OCI-LY3 (cell line): ENCODE measurements around the gene SLC25A23.
A peak's percentile ranks its signal among the peaks of the same experiment; 100 is the strongest.

ENCODE experiments used
- H2AFZ ChIP-seq: fragments of 200-600, 300-600 bp; shearing (Covaris generic); 2 replicates; pipeline ENCODE4 v1.6.0; 2014; ENCODE audit warnings: antibody characterized with exemption, low read depth, low read length
- H3K27ac ChIP-seq: fragments of 200-600, 300-600 bp; sonication (generic); 2 replicates; pipeline ENCODE4 v1.5.1; 2014; ENCODE audit warnings: mild to moderate bottlenecking, low read length, moderate library complexity, mixed read lengths
- H3K27me3 ChIP-seq: fragments of 200-600, 300-600 bp; sonication (generic); 2 replicates; pipeline ENCODE4 v1.6.1; 2014; ENCODE audit warnings: low read depth, low read length, mixed read lengths
- H3K36me3 ChIP-seq: fragments of 200-600, 300-600 bp; sonication (generic); replicated peaks from 2 replicates; pipeline ENCODE3; 2014; ENCODE audit warnings: low read depth, low read length, mixed read lengths
- H3K4me1 ChIP-seq: fragments of 300-600, 200-600 bp; sonication (generic); 2 replicates; pipeline ENCODE4 v1.6.1; 2014; ENCODE audit warnings: low read length, mixed read lengths
- H3K4me2 ChIP-seq: fragments of 200-600, 300-600 bp; sonication (generic); 2 replicates; pipeline ENCODE4 v1.6.1; 2014; ENCODE audit warnings: low read length, mixed read lengths
- H3K4me3 ChIP-seq: fragments of 300-600, 200-600 bp; sonication (generic); 2 replicates; pipeline ENCODE4 v1.5.1; 2014; ENCODE audit warnings: antibody characterized with exemption, mild to moderate bottlenecking, low read length, moderate library complexity
- H3K79me2 ChIP-seq: fragments of 300-600, 200-600 bp; shearing (Covaris generic); 2 replicates; pipeline ENCODE4 v1.6.1; 2014; ENCODE audit warnings: mild to moderate bottlenecking, low read length, mixed read lengths
- H3K9ac ChIP-seq: fragments of 300-600, 200-600 bp; shearing (Covaris generic); 2 replicates; pipeline ENCODE4 v1.6.0; 2014; ENCODE audit warnings: mild to moderate bottlenecking, low read length, moderate library complexity
- H3K9me3 ChIP-seq: fragments of 200-600, 300-600 bp; shearing (Covaris generic); 2 replicates; pipeline ENCODE4 v1.6.1; 2014; ENCODE audit warnings: low read length, mixed read lengths; ENCODE audit not compliant: insufficient read depth
- H4K20me1 ChIP-seq: fragments of 200-600, 300-600 bp; sonication (generic); 2 replicates; pipeline ENCODE4 v1.6.1; 2016; ENCODE audit warnings: low read length, mixed read lengths; ENCODE audit not compliant: insufficient read depth
- CTCF ChIP-seq: fragments of 200-600, 300-600 bp; sonication (generic); IDR thresholded peaks from 2 replicates; pipeline ENCODE4 v1.5.1; 2014; ENCODE audit warnings: antibody characterized with exemption, low read length, low read depth
- EZH2phosphoT487 ChIP-seq: fragments of 200-600 bp; shearing (Covaris generic); IDR thresholded peaks from 2 replicates; pipeline ENCODE4 v1.6.1; 2018; ENCODE audit warnings: antibody characterized with exemption, mixed run types, low read depth

The SLC25A23 gene

GRCh38 chr19:6414793-6415590 lies 44.6 kb downstream of the SLC25A23 start:
- TF ChIP-seq CTCF (no peak), EZH2phosphoT487 (no peak)

GRCh38 chr19:6413721-6414643 lies 45.6 kb downstream of the SLC25A23 start:
- peaks cover 71% of the 10 kb centered on the region for H3K36me3 ChIP-seq
- no peak overlapping the region for H3K9ac ChIP-seq
- H3K4me3 ChIP-seq, result no peak overlapping the region
- TF ChIP-seq CTCF, result no peak
- TF ChIP-seq EZH2phosphoT487, result no peak
- no peaks in the 10 kb centered on the region for H3K4me1 ChIP-seq
- no peak overlapping the region for H2AFZ ChIP-seq
- H3K27me3 ChIP-seq, result no peaks in the 10 kb centered on the region
- no peak overlapping the region for H3K27ac ChIP-seq
- peaks cover 24% of the 10 kb centered on the region for H4K20me1 ChIP-seq
- no peak overlapping the region for H3K4me2 ChIP-seq
- peaks cover 19% of the 10 kb centered on the region for H3K79me2 ChIP-seq
- no peaks in the 10 kb centered on the region for H3K9me3 ChIP-seq

More at GRCh38 chr19:6414793-6415590, 44.6 kb downstream of the SLC25A23 start:
- Histone ChIP-seq H3K79me2 (peaks cover 29% of the 10 kb centered on the region), H3K27ac (no peak overlapping the region), H3K36me3 (peaks cover 77% of the 10 kb centered on the region), H3K9ac (no peak overlapping the region), H4K20me1 (peaks cover 34% of the 10 kb centered on the region), H3K27me3 (no peaks in the 10 kb centered on the region), H3K4me3 (no peak overlapping the region), H2AFZ (no peak overlapping the region), H3K4me2 (no peak overlapping the region), H3K4me1 (no peaks in the 10 kb centered on the region), H3K9me3 (no peaks in the 10 kb centered on the region)

GRCh38 chr19:6413291-6413690 lies 46.3 kb downstream of the SLC25A23 start:
- Histone ChIP-seq H3K36me3 (peaks cover 64% of the 10 kb centered on the region), H3K4me3 (no peak overlapping the region), H4K20me1 (peaks cover 17% of the 10 kb centered on the region), H3K9me3 (no peaks in the 10 kb centered on the region), H3K4me1 (no peaks in the 10 kb centered on the region), H3K4me2 (no peak overlapping the region), H2AFZ (no peak overlapping the region), H3K27ac (no peak overlapping the region), H3K9ac (no peak overlapping the region), H3K27me3 (no peaks in the 10 kb centered on the region), H3K79me2 (peaks cover 12% of the 10 kb centered on the region)
- no peak for TF ChIP-seq CTCF

GRCh38 chr19:6412447-6413091 lies 47.0 kb downstream of the SLC25A23 start:
- H4K20me1 ChIP-seq, result peaks cover 10% of the 10 kb centered on the region
- TF ChIP-seq CTCF, result peak; percentile 60
- no peak for TF ChIP-seq EZH2phosphoT487
- no peak overlapping the region for H3K4me3 ChIP-seq
- no peaks in the 10 kb centered on the region for H3K9me3 ChIP-seq
- H3K4me1 ChIP-seq, result no peaks in the 10 kb centered on the region
- no peak overlapping the region for H3K9ac ChIP-seq
- H2AFZ ChIP-seq, result no peak overlapping the region
- peaks cover 5% of the 10 kb centered on the region; the same call in 1 of the 2 replicates for H3K79me2 ChIP-seq
- no peak overlapping the region for H3K4me2 ChIP-seq
- no peaks in the 10 kb centered on the region for H3K27me3 ChIP-seq
- H3K27ac ChIP-seq, result no peak overlapping the region
- peaks cover 57% of the 10 kb centered on the region for H3K36me3 ChIP-seq
